GM18498 (cell line): ENCODE measurements around the gene TMCC2.
"Not testable (repeated sequence)": the region's sequence is repeated elsewhere in the genome, so short reads cannot be mapped to it uniquely, and the experiment has no call there.

Experiments used
- ATAC-seq: cut with Tn5 transposase; IDR thresholded peaks from one replicate; pipeline ENCODE4 v1.9.1; 2021; ENCODE audit warnings: mild to moderate bottlenecking, moderate library complexity; ENCODE audit not compliant: unreplicated experiment

TMCC2 gene, protein sequence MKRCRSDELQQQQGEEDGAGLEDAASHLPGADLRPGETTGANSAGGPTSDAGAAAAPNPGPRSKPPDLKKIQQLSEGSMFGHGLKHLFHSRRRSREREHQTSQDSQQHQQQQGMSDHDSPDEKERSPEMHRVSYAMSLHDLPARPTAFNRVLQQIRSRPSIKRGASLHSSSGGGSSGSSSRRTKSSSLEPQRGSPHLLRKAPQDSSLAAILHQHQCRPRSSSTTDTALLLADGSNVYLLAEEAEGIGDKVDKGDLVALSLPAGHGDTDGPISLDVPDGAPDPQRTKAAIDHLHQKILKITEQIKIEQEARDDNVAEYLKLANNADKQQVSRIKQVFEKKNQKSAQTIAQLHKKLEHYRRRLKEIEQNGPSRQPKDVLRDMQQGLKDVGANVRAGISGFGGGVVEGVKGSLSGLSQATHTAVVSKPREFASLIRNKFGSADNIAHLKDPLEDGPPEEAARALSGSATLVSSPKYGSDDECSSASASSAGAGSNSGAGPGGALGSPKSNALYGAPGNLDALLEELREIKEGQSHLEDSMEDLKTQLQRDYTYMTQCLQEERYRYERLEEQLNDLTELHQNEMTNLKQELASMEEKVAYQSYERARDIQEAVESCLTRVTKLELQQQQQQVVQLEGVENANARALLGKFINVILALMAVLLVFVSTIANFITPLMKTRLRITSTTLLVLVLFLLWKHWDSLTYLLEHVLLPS

DNA sequence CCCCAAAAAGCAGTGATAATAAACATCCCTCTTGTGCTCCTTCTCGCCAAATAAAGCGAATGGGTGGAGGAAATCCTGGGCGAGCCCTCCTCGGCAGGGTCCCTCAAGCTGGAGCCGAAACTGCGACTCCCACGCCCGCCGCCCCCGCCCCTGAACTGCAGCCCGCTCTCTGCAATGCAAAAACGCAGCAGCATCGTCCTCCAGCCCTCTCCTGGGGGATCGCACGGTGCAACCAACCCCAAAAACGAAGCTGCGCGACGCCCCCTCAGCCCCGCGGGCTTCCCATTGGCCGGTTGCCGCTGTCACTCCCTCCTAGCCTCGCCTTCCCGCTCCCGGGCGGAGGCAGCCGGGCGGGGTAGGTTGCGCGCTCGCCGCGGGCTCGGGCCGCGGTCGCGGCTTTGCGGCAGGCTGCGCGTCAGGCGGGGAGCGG, at the start of gene TMCC2:
TSS of gene TMCC2 (plus strand) at position 363 of the 430 bp plus-strand sequence. CDS start 619 bp downstream, outside the sequence.
- ATAC-seq: peak; percentile 81

DNA sequence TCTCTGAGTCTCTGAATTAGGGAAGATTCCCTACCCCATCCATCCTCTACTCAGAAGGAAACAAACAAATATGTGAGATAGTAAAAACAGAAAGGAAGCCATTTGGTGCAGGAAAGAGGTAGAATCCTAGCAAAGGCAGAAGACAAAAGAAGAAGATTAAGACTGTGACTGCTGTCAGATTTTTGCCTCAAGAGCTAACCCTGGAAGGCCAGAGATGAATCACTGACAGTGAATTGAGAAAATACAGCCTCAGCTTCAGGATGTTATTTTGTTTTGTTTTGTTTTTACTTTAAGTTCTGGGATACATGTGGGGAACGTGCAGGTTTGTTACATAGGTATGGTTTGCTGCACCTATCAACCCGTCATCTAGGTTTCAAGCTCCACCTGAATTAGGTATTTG, 47.9 kb upstream of the TMCC2 start:
- ATAC-seq: no peak

DNA sequence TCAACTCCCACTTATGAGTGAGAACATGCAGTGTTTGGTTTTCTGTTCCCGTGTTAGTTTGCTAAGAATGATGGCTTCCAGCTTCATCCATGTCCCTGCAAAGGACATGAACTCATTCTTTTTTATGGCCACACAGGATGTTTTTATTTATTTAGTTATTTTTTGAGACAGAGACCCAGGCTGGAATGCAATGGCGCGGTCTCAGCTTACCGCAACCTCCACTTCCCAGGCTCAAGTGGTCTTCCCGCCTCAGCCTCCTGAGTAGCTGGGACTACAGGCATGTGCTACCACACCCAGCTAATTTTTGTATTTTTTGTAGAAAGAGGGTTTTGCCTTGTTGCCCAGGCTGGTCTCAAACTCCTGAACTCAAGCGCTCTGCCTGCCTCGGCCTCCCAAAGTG, 47.4 kb upstream of the TMCC2 start:
- not testable (repeated sequence) for ATAC-seq

DNA sequence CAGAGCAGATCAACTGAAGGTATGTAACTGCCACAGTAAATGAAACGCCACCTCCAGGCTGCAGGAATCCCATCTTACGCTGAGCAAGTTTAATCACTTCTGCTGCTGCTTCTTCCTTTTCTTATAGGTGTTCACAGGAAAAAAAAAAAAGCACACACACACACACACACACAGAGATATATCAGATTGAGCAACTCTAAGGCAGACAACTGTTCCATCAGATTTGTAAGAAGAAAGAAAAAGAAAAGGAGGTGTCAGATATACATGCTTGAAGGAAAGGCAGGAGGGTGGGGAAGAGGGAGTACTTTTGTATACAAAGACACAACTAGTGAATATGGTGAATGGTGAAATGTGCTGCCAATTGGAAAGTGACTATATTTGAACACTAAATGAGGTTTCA, 44.8 kb upstream of the TMCC2 start:
- no peak for ATAC-seq

DNA sequence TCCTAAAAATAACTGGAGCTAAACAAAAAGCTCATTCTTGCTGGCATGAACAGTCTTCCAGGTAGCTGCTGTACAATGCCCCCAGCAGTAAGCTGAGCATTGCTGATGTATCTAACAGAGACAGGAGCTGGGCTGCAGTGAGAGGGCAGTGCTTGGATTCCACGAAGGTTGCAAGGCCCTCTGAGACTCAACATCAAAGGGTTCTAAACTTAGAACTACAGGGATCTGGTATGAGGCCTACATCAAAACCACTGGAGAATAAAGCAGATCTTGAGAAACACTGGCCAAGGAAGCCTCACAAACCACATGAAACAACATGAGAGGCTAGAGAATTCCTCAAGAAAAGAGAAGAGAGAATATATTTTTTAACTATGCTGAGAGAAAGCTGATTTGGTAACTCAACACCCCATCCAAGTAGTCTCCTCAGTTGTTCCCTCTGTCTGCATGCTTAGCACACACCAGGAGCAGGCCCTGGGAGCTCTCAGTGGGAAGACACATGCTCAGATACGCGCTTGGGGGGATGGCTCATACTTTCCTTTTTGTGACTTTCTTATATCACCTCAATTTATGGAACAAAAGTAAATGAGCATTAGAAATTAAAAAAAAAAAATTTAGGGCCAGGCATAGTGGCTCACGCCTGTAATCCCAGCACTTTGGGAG, 43.9 kb upstream of the TMCC2 start:
- ATAC-seq: no peak

DNA sequence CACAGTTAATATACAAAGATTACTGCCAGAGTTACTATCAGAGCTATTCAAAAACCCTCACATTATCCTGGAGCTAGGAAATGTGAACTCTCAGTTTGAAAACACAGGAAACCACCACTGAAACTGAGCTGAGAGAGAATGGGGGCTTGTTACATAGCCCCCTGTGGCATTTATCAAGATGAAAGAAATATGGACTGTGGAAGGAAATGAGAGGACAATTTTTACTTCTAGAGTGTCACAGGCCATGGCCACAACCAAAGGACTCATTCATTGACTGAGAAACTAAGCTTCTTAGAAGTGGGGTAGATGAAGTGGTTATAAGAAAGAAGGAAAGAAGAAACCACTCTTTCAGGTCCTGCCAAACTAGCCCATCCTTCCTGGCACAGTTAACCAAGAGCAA, 41.6 kb upstream of the TMCC2 start:
- no peak for ATAC-seq

DNA sequence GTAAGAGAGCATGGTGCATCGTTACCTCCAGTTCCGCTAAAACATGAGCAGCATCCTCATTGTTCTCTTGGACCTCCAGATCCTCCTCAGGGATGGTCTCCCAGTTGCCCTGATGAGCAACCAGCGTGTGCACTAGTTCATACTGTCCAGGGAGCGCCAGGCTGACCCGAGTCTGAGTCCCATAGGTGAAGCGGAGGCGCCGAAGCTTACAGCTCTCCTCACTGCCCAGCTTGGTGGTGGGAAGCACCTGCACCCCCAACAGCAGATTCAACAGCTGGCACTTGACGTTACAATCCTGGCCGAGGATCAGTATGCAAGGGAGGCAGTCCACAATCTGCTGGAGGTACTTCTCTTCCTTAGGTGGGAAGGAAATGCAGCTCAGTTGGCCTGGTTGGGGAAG, 40.3 kb upstream of the TMCC2 start:
- no peak for ATAC-seq

DNA sequence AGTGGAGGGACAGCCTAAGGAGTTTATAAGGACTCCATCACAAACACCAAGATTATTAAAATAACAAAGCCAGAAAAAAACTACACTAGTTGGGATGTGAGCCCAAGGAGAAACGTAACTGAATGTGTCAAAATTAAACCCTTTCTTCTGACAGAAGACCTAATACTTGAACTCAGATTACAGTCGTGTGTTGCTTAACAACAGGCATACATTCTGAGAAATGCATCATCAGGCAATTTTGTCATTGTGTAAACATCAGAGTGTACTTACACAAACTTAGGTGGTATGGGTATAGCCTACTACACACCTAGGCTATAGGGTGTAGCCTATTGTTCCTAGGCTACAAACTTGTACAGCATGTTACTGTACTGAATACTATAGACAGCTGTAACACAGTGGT, 39.6 kb upstream of the TMCC2 start:
- no peak for ATAC-seq

DNA sequence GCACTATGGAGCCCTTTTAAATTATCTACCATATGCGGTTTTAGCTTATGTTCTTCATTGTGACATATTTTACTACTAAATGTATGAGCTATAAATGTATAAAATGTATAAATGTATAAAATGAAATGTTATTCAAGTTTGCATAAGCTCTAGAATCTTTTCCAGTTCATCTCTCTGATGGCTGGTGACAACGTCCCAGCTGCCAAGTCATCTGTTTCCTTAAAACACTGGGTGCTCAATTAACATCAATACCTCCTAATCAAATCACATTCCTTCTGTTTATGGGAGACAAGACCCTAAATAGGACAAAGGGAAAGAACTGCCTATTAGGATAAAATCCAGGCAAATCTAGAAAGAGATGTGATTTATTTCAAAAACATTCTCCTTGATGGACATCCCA, 39.1 kb upstream of the TMCC2 start:
- ATAC-seq: no peak

DNA sequence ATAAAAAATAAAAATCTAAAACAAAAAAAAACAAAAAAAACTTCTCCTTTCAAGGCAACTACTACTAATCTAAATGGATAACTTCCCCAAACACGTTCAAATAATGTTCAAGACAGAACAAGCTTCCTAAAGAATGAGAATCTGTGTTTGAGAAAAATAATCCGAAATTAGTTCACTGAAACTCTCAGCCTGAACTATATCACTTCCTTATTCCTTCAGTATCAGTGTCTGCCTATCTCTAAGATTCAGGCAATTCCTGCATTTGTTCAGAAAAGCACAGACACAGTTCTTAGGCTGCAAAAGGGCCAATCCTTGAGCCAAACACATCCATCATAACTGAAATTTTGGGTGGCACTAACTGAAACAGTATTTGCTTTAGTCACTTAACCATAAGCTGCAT, 38.6 kb upstream of the TMCC2 start:
- ATAC-seq: no peak

DNA sequence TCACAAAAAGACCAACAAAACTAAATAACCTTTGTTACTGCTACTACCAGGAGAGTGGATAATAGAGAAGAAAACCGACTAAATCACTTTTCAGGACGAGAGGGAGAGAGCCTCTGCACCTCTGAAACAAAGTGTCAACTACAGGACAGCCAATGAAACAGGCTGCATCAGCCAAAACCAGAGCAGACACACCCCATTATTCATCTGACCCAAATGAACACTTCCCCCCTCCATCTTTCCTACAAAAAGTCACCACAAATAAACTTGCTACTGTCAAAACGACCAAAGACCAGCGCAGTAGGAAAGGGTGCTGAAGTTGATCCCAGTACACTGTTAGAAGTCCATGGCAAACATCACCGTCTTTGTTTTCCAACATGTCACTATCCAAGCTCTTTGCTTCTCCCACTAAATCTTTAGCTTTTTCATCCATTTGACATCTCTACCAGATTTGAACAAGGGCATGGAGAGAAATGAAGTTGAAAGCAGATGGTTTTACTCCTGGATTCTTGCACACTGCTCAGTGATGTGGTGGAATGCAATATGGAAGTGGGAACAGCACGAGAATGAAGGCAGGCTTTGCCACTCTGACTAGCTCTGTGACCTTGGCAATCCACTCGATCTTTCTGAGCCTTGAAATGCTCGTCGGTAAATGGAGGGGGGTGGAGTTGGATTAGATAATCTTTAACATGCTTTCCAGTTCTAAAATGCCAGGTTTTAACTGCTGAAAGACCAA, 36.7 kb upstream of the TMCC2 start:
- ATAC-seq: no peak

DNA sequence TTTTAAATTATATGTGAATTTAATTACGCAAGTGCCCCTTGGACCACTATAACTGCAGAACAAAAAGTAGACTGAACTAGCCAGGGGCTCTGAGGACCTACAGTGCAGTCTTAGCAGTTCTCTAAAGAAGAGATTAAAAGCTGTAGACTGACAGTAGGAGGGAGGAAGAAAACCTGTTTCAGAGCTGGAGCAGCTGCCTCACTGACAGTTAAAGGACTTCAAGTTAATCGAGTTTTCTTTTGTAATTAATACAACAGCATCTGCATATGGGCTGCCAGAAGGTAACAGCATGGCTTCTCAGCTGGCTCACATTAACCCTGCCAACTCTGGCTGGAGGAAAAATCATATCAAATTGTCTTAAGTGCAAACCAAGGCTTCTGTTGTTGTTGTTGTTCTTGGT, 36.1 kb upstream of the TMCC2 start:
- ATAC-seq: no peak

DNA sequence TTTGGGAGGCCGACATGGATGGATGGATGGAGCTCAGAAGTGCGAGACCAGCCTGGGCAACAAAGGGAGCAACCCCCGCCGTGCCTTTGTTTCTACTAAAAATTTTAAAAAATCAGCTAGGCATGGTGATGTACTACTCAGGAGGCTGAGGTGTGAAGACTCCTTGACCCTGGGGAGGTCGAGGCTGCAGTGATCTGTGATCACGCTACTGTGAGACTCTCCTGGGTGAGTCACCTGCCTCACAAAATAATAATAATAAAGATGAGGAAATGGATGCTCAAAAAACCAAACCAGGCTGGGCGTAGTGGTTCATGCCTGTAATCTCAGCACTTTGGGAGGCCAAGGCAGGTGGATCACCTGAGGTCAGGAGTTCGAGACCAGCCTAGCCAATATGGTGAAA, 35.5 kb upstream of the TMCC2 start:
- ATAC-seq: no peak

DNA sequence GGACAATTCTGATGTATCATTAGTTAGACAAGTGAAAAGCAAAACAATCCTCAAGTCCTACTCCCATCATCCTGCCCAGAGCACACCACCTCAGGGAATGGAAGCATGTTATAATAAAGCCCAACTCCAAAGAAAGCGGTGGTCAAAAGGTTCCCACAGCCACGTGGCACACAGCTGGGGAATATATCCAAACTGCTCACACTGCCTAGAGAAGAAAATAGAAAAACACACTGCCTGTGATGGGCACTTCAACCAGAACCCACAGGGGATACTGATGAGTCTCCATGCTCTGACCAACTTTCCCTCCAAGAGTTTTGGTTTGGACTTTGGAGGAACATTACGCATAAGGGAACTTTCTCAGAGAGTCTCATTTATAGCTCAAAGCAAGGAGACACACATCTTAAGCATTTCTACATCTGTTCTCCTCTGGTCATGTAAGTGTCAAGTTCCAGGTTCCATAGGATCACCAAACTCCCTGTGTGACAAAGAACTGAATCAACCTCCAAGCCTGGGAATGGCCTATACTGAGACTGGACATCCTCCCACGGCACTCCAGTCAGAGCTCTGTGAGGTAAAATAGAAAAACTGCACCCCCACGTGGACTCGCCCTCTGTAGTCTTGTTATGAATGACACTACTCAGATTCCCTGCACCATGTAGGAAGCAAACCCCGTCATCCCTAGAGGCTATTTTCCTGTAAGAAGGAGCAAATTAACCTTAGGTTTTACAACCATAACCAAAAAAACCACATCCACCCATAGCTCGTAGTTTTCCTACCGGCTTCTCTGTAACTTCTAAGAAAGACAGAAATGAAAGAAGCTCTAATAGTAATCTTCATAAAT, 28.4 kb upstream of the TMCC2 start:
- ATAC-seq: no peak

DNA sequence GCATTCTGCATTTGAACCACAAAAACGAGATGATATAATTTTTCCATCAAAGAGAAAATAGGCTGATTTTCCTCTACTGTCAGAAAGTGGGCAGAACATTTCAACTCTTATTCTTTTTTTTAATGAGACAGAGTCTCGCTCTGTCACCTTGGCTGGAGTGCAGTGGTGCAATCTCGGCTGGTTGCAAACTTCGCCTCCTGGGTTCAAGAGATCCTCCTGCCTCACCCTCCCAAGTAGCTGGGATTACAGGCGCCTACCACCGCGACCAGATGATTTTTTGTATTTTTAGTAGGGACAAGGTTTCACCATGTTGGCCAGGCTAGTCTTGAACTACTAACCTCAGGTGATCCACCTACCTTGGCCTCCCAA, 27.8 kb upstream of the TMCC2 start:
- no peak for ATAC-seq

DNA sequence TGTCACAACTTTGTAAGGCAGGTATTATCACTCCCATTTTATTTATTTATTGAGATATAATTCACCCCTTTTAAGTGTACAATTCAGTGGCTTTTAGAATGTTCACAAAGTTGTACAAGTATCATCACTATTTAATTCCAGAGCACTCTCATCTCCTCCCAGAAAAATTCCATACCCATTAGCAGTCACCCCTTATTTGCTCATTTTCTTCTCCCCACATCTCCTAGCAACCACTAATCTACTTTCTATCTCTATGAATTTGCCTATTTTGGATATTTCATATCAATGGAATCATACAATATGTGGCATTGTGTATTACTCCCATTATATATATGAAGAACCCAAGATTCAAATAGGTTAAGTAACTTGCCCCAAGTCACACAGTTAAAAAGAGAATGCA, 23.2 kb upstream of the TMCC2 start:
- ATAC-seq: no peak

DNA sequence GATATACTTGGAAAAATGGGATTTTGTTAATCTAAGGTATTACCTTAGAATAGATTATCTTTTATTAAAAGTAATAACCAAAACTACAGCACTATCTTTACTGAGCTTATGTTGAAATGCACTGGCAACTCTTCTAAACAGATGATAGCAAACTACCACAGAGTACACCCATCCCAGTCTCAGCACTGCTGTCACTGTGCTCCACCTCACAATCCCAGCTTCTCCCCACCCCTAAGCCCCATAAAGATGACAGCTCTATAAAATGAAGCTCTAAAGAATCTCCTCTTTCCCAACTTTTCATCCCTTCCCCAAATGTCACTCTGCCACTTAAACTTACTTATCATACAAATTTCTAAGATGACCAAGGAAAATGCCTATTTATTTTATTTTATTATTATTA, 22.7 kb upstream of the TMCC2 start:
- no peak for ATAC-seq

DNA sequence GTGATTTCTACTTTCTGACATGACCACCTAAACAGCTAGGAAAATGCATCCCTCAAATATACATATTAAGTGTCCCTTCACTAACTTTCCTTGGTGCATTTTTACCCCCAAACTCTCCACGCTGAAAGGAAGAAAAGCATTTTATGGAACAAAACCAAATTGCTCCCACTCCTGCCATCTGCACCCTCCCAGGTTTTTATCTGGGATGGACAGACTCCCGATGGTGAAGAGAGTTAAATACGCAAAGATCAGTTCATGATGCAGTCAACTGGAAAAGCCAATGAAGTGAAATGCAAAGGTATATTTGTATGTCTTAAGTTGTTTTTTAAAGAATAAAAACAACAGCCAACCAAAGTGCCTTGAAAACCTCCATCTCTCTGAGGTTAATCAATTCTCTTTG, 18.9 kb upstream of the TMCC2 start:
- no peak for ATAC-seq

DNA sequence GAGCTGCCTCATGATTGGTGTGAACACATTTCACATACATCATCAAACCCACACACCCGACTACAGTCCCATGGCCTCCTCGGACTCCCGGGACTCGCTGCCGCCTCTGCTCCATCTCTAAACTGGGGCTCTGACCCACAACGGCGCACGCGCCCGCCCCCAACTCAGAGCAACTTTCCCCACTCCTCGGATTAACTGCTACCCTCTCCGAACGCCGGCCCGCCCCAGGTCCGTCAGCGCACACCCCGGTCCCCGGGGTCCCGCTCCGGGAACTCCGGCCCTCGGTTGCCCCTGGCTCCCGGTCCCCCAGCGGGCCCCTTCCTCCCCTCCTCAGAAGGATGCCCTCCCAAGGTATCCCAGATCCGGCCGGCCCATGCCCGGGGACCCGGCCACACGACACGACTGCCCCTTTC, 17.0 kb upstream of the TMCC2 start:
- ATAC-seq: no peak

DNA sequence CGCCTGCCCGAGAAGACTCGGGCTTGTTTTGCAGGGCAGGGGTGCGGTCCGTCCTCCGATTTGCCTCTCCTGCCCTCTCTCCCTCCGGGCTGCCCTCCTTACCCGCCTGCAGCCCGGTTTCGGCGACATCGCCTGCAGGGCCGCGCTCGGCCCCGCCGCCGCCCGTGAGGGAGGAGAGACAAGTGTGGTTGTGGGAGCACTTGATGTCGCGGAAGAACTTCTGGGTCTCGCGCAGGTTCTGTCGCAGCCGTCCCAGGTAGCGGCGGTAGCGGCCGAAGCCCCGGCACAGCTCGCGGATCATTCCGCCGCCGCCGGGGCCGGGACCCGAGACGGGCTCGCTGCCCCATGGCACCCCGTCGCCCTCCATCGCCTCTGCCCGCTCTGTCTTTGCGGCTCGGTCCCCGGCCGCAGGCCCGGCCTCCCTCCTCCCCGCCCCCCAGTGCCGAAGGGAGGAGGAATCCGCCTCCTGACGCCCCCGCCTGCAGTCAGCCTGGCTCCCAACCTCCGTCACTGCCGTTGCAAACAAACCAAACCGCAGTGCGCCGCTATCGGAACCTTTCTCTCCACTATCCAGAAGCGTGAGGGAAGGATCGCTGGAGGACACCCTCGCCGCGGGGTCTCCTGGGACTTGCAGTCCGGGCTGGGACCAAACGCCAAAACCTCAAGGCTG, 16.4 kb upstream of the TMCC2 start, which contains the start of gene DSTYK:
TSS of gene DSTYK (minus strand) at position 534 of the 670 bp plus-strand sequence. CDS start at position 367, 167 bp downstream.
- ATAC-seq: peak; percentile 92
